Stimulated activated memory B cell treated with anti-CD40 and anti-IgM and Interleukin-4, amounts not matched to agents 10 μg/mL and 1 μg/mL and 100 μg/mL, for 72 hours (primary cell): Measurements from ENCODE around the gene ATL3.
A peak's percentile ranks its signal among the peaks of the same experiment; 100 is the strongest.

Experiments
- ATAC-seq: fragments of 150-1000 bp; cut with Tn5 transposase; 2 replicates; pipeline ENCODE4 v1.10.0; 2021
- H3K27ac Mint-ChIP-seq: one replicate; pipeline ENCODE4 v1.8.0; 2022; ENCODE audit warnings: mild to moderate bottlenecking, mixed read lengths
- H3K27me3 Mint-ChIP-seq: one replicate; pipeline ENCODE4 v1.8.0; 2022; ENCODE audit warnings: mixed read lengths
- H3K36me3 Mint-ChIP-seq: one replicate; pipeline ENCODE4 v1.8.0; 2022; ENCODE audit warnings: mixed read lengths
- H3K4me1 Mint-ChIP-seq: one replicate; pipeline ENCODE4 v1.8.0; 2022; ENCODE audit warnings: mixed read lengths
- H3K4me3 Mint-ChIP-seq: one replicate; pipeline ENCODE4 v1.8.0; 2022; ENCODE audit warnings: mild to moderate bottlenecking, moderate library complexity, mixed read lengths
- H3K9me3 Mint-ChIP-seq: one replicate; pipeline ENCODE4 v1.8.0; 2022; ENCODE audit warnings: mixed read lengths

ATL3 gene

GRCh38 chr11:63671322-63672155 lies at the start of gene ATL3:
Gene ATL3 (minus strand): TSS chr11:63671376. CDS start chr11:63671335, 41 bp downstream.
- Mint-ChIP-seq H3K27ac (peak within 1 kb of the TSS; percentile 79), H3K9me3 (no peaks in the 10 kb centered on the region), H3K4me3 (peak within 1 kb of the TSS; percentile 85), H3K27me3 (no peaks in the 10 kb centered on the region), H3K36me3 (no peaks in the 10 kb centered on the region), H3K4me1 (peaks cover 41% of the 10 kb centered on the region)
- ATAC-seq, result peak; percentile 98

DNA sequence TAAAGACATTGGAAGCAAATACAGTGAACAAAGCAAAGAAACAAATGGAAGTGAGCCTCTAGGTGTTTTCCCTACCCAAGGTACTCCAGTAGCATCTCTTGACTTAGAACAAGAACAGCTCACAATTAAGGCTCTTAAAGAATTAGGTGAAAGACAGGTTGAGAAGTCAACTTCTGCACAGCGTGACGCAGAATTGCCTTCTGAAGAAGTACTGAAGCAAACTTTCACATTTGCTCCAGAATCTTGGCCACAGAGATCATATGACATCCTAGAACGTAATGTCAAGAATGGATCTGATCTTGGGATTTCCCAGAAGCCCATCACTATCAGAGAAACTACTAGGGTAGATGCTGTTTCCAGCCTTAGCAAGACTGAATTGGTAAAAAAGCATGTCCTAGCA lies 49.4 kb upstream of the ATL3 start:
- Mint-ChIP-seq H3K9me3 (no peaks in the 10 kb centered on the region), H3K27me3 (no peaks in the 10 kb centered on the region), H3K27ac (no peak overlapping the region), H3K36me3 (no peaks in the 10 kb centered on the region), H3K4me3 (no peak overlapping the region), H3K4me1 (no peaks in the 10 kb centered on the region)
- ATAC-seq, result no peak

GRCh38 chr11:63719987-63720386 lies 48.8 kb upstream of the ATL3 start:
- no peaks in the 10 kb centered on the region for H3K27me3 Mint-ChIP-seq
- no peak for ATAC-seq
- H3K4me3 Mint-ChIP-seq, result no peak overlapping the region
- H3K9me3 Mint-ChIP-seq, result no peaks in the 10 kb centered on the region
- no peaks in the 10 kb centered on the region for H3K36me3 Mint-ChIP-seq
- no peaks in the 10 kb centered on the region for H3K4me1 Mint-ChIP-seq
- no peak overlapping the region for H3K27ac Mint-ChIP-seq

DNA sequence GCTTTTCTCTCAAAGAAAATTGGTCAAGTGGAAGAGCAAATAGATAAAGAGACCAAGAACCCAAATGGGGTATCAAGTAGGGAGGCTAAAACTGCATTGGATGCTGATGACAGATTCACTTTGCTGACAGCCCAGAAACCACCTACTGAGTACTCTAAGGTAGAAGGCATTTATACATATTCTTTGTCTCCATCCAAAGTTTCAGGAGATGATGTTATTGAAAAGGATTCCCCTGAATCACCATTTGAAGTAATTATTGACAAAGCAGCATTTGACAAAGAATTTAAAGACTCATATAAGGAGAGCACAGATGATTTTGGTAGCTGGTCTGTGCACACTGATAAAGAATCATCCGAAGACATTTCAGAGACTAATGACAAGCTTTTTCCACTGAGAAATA lies 47.8 kb upstream of the ATL3 start:
- Mint-ChIP-seq H3K4me1 (no peaks in the 10 kb centered on the region), H3K27me3 (no peaks in the 10 kb centered on the region), H3K4me3 (no peak overlapping the region), H3K36me3 (no peaks in the 10 kb centered on the region), H3K9me3 (no peaks in the 10 kb centered on the region), H3K27ac (no peak overlapping the region)
- no peak for ATAC-seq

DNA sequence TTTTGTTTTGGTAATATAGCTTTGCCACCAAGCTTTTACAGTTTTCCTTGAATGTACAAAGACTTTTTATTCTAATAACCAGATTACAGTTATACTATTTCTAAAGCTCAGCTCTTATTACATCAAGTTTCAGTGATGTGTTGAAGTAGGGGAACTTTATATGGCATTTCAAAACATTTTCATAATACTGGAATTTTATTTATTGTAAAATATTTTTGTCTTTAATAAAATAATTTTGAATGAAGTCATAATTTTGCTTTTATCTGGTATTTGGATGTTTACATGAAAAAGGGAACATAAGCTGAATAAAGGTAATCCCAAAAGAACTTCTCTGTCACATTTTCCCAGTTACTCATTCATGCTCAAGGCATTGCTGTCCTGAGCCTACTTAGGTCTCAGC lies 44.9 kb upstream of the ATL3 start:
- Mint-ChIP-seq H3K9me3 (no peaks in the 10 kb centered on the region), H3K4me3 (no peak overlapping the region), H3K4me1 (no peaks in the 10 kb centered on the region), H3K36me3 (no peaks in the 10 kb centered on the region), H3K27me3 (no peaks in the 10 kb centered on the region), H3K27ac (no peak overlapping the region)
- no peak for ATAC-seq

- Mint-ChIP-seq H3K27me3 (no peaks in the 10 kb centered on the region), H3K4me1 (no peaks in the 10 kb centered on the region), H3K27ac (no peak overlapping the region), H3K4me3 (no peak overlapping the region), H3K9me3 (no peaks in the 10 kb centered on the region), H3K36me3 (no peaks in the 10 kb centered on the region)
- ATAC-seq, result no peak
These were observed 42.6 kb upstream of the ATL3 start for GRCh38 chr11:63713766-63714165.

DNA sequence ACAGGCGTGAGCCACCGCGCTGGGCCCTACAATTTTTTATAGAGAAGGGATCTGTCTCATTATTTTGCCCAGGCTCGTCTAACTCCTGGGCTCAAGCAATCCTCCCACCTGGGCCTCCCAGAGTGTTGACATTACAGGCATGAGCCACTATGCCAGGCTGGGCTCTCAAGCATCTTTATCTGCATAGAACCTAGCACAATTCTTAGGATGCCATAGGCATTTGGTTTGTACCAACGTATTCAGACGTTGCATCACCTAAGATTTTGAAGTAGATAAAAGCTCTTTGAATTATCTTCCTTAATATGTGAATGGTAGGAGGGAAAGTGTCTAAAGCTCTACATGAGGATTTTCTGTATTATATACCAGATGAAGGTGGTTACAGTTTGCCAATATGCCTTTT lies 40.7 kb upstream of the ATL3 start:
- Mint-ChIP-seq H3K4me3 (no peak overlapping the region), H3K36me3 (no peaks in the 10 kb centered on the region), H3K9me3 (no peaks in the 10 kb centered on the region), H3K27me3 (no peaks in the 10 kb centered on the region), H3K4me1 (no peaks in the 10 kb centered on the region), H3K27ac (no peak overlapping the region)
- ATAC-seq, result no peak

- ATAC-seq, result no peak
- no peaks in the 10 kb centered on the region for H3K4me1 Mint-ChIP-seq
- no peaks in the 10 kb centered on the region for H3K36me3 Mint-ChIP-seq
- H3K9me3 Mint-ChIP-seq, result no peaks in the 10 kb centered on the region
- H3K4me3 Mint-ChIP-seq, result no peak overlapping the region
- H3K27me3 Mint-ChIP-seq, result no peaks in the 10 kb centered on the region
- no peak overlapping the region for H3K27ac Mint-ChIP-seq
These were observed 39.5 kb upstream of the ATL3 start for GRCh38 chr11:63710476-63711217.

- Mint-ChIP-seq H3K27me3 (no peaks in the 10 kb centered on the region), H3K4me3 (no peak overlapping the region), H3K27ac (no peak overlapping the region), H3K36me3 (no peaks in the 10 kb centered on the region), H3K9me3 (no peaks in the 10 kb centered on the region), H3K4me1 (peaks cover 5% of the 10 kb centered on the region)
- ATAC-seq, result no peak
These were observed 38.2 kb upstream of the ATL3 start for GRCh38 chr11:63709336-63709884.

DNA sequence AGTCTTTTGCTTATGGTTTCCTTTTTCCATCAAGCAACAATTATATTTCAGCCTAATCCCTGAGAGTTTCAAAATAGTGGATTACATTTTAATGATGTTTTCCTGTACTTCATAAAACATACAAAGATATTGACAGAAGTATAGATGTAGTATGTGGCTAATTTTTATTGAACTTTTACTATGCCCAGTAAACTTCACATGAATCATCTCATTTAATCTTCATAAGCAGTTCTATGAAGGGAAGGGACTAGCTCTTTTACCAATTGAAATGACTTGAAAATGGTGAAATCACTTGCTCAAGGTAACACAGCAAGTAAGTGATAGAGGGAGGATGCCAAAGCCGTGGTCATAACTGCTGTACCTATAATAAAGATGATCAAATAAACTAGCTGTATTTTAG lies 37.6 kb upstream of the ATL3 start:
- H3K27me3 Mint-ChIP-seq, result no peaks in the 10 kb centered on the region
- ATAC-seq, result no peak
- no peaks in the 10 kb centered on the region for H3K36me3 Mint-ChIP-seq
- H3K27ac Mint-ChIP-seq, result no peak overlapping the region
- H3K4me1 Mint-ChIP-seq, result peaks cover 8% of the 10 kb centered on the region
- no peak overlapping the region for H3K4me3 Mint-ChIP-seq
- H3K9me3 Mint-ChIP-seq, result no peaks in the 10 kb centered on the region

- Mint-ChIP-seq H3K9me3 (no peaks in the 10 kb centered on the region), H3K27ac (no peak overlapping the region), H3K4me3 (no peak overlapping the region), H3K27me3 (no peaks in the 10 kb centered on the region), H3K4me1 (peaks cover 12% of the 10 kb centered on the region), H3K36me3 (peaks cover 5% of the 10 kb centered on the region)
- ATAC-seq, result no peak
These were observed 34.4 kb upstream of the ATL3 start for GRCh38 chr11:63705526-63705925.

DNA sequence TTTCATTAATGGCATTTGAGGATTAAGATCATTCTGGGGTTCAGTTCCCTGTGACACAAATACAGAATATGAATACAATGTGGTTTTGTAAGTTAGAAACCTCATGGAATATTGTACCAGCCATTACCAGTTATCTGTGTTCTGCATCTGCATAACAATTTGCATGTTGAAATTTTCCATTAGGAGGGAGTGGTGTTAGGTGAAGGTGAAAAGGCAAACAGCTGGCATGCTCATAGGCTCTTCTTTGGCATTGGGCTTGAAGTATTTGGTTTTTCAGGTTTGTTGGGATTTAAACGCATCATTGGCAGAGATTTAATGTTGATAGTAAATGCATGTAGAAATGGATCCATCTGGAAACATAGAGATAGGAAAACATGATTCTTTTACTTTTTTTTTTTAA lies 28.7 kb upstream of the ATL3 start:
- H3K36me3 Mint-ChIP-seq, result peaks cover 5% of the 10 kb centered on the region
- peaks cover 18% of the 10 kb centered on the region for H3K4me1 Mint-ChIP-seq
- ATAC-seq, result no peak
- H3K9me3 Mint-ChIP-seq, result no peaks in the 10 kb centered on the region
- H3K27me3 Mint-ChIP-seq, result no peaks in the 10 kb centered on the region
- H3K4me3 Mint-ChIP-seq, result no peak overlapping the region
- H3K27ac Mint-ChIP-seq, result no peak overlapping the region

- H3K27ac Mint-ChIP-seq, result no peak overlapping the region
- no peak for ATAC-seq
- peaks cover 5% of the 10 kb centered on the region for H3K36me3 Mint-ChIP-seq
- H3K4me1 Mint-ChIP-seq, result peaks cover 13% of the 10 kb centered on the region
- H3K4me3 Mint-ChIP-seq, result no peak overlapping the region
- H3K9me3 Mint-ChIP-seq, result no peaks in the 10 kb centered on the region
- no peaks in the 10 kb centered on the region for H3K27me3 Mint-ChIP-seq
These were observed 28.0 kb upstream of the ATL3 start for GRCh38 chr11:63698976-63699733.

- H3K36me3 Mint-ChIP-seq, result no peaks in the 10 kb centered on the region
- H3K27me3 Mint-ChIP-seq, result no peaks in the 10 kb centered on the region
- no peak for ATAC-seq
- H3K9me3 Mint-ChIP-seq, result no peaks in the 10 kb centered on the region
- no peak overlapping the region for H3K4me3 Mint-ChIP-seq
- H3K27ac Mint-ChIP-seq, result no peak overlapping the region
- H3K4me1 Mint-ChIP-seq, result no peaks in the 10 kb centered on the region
These were observed 23.4 kb upstream of the ATL3 start for GRCh38 chr11:63694596-63694995.

GRCh38 chr11:63687845-63688244 lies 16.7 kb upstream of the ATL3 start:
- no peaks in the 10 kb centered on the region for H3K9me3 Mint-ChIP-seq
- no peak overlapping the region for H3K27ac Mint-ChIP-seq
- no peaks in the 10 kb centered on the region for H3K27me3 Mint-ChIP-seq
- H3K36me3 Mint-ChIP-seq, result no peaks in the 10 kb centered on the region
- no peak overlapping the region for H3K4me3 Mint-ChIP-seq
- H3K4me1 Mint-ChIP-seq, result peaks cover 4% of the 10 kb centered on the region
- ATAC-seq, result no peak
